Stimulated activated CD8-positive, alpha-beta memory T cell treated with anti-CD3 and anti-CD28 coated beads, Interleukin-4, amount 100 ng/mL, for 1 hour (primary cell): ENCODE data around the gene C4orf36.
"Not testable (repeated sequence)": the region's sequence is repeated elsewhere in the genome, so short reads cannot be mapped to it uniquely, and the experiment has no call there.

Experiments
- DNase-seq, 2 donors: peaks; one replicate each; pipeline ENCODE4 v3.0.0-alpha.2; 2020; ENCODE audit warnings: low read depth in 2 of 2, low spot score in 1 of 2

The C4orf36 gene

GRCh38 chr4:86917212-86918039 lies 25.2 kb upstream of the C4orf36 start:
- no peak for DNase-seq

GRCh38 chr4:86916392-86916791 lies 24.2 kb upstream of the C4orf36 start:
- DNase-seq = no peak

DNA sequence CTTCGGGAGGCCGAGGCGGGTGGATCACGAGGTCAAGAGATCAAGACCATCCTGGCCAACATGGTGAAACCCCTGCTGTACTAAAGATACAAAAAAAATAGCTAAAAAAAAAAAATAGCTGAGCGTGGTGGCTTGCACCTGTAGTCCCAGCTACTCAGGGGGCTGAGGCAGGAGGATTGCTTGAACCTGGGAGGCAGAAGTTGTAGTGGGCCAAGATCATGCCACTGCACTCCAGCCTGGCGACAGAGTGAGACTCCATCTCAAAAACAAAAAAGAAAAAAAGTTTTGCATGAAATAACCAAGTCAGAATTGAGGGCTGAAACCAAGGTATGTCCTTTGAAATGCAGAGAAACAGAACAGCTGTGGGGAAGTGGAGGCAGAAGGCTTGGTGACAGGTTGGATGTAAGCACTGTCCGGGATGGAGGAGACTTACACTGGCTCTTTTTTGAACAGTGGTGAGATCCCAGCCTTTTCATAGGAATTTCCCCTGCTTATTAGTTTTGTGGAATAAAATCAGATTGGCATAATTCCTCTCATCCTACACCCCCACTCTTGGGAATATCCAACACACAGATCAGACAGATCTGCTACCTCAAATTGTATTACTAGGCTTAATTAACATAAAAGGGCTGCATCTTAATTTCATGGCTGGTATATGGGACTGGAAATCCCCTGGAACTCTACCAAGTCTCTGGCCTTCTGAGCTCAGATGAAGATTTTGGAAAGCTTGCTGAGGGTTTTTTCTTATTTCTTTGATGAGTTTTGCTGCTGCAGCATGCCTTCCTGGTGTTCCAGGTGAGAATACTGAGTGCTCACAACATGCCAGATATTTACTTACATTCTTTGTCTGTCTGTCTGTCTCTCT lies 18.8 kb upstream of the C4orf36 start:
- no peak for DNase-seq

GRCh38 chr4:86910369-86910768 lies 18.1 kb upstream of the C4orf36 start:
- DNase-seq = no peak

- no peak for DNase-seq
These were observed 17.5 kb upstream of the C4orf36 start for GRCh38 chr4:86909546-86910295.

DNA sequence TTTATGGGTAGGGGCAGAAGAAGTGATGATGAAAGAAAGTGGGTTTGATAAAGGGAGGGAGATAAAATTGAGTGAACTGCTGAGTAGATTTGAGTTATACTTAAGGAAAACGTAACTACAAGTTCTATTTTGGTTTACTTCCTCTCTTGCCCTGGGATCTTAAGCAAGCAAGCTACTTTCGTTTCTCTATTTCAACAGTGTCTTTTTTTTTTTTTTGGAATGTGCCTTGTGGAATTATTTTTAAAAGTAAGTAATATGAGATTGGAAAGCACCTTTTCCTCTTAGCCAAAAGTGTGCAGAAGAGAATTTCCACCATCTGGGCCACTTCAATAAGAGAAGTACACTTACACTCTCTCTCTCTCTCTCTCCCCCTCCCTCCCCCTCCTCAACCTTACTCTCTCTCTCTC lies 16.0 kb upstream of the C4orf36 start:
- no peak for DNase-seq

DNA sequence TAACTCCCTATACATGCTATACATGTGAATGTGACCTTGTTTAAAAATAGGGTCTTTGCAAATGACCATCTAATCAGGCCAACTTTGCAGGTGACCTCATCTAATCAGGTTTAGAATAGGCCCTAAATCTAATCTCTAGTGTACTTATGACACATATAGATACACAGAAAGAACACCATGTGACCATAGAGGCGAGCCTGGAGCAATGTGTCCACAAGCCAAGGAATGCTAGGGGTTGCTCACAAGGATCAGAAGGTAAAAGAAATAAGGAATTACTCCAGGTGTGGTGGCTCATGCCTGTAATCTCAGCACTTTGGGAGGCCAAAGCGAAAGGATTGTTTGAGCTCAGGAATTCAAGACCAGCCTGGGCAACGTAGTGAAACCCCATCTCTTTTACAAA lies 9.6 kb upstream of the C4orf36 start:
- DNase-seq = no peak

DNA sequence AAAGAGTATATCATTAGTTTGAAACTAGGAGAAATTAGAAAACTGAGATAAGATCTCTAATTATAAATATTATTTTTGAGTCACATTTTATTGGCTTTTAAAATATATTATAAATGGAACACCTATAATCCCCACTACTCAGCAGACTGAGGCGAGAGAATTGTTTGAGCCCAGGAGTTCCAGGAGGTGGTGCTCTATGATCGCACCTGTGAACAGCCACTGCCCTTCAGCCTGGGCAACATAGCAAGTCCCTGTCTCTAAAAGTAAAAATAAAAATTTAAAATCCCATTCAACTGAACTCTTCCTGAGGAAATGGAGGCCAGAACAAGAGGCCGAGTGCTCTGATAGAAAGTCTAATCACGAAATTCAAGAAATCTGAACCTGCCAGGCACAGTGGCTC lies 6.3 kb upstream of the C4orf36 start:
- no peak for DNase-seq

GRCh38 chr4:86896596-86896995 lies 4.4 kb upstream of the C4orf36 start:
- DNase-seq = no peak

GRCh38 chr4:86895692-86896488 lies 3.7 kb upstream of the C4orf36 start:
- no peak for DNase-seq

DNA sequence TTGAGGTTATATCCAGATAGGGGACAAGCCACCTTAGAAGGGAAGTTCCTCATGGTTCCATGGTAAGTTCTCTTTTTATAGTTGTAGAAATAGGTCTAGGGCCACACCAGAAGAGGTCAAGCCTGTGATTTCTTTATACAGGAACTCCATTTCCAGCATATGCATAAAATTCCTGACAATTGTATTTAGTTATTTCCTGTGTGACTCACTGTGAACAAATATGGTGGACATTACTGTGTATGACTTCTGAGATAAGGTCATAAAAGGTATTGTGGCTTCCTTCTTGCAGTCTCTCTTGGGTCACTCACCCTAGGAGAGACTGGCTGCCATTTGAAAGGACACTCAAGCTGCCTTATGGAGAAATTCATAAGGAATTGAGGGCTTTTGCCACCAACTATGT lies 2.2 kb upstream of the C4orf36 start:
- DNase-seq = no peak

- no peak for DNase-seq
These were observed 914 bp upstream of the C4orf36 start for GRCh38 chr4:86893136-86893535.

DNA sequence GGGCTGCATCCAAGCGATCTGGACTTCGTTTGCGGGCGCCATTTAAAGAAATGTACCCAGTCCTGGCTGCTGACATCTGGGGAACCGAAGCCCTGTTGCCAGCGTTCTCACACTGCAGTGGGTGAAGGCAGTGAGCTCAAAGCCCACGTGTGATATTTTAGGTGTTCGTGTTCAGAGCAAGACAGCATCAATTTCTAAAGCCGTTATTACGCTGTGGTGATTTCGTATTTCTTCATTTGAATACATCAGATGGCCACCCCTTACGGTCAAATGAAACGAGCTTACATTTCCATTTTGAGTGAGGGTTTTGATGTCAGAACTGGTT lies 376 bp upstream of the C4orf36 start:
- no peak for DNase-seq

DNA sequence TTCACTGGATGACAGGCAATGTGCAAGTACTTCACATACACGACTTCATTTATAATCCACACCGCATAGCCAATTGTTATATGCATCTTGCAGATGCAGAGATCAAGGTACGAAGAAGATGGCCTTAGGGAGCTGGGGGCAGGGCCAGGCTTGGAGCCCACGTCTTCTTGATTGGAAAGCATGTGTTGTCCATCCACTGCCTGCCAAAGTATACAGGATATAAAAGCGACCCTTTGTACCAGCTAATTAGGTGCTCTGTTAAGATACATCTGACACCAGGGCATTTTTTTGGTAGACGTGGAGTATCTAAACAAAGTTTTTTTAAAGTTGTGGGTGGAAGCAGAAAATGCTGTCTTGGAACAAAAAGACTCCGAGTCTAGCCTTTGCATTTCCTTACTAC lies 1.4 kb downstream of the C4orf36 start:
- no peak for DNase-seq

DNA sequence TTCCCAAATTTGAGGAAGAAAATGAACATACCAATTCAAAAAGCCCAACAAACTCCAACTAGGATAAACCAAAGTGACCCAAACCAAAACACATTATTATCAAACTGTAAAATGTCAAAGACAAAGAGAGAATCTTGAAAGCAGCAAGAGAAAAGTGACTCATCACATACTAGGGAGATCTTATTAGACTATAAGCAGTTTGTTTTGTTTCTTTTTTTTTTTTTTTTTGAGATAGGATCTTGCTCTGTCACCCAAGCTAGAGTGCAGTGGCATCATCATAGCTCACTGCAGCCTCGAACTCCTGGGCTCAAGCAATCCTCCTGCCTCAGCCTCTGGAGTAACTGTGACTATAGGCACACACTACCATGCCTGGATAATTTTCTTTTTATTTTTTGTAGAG lies 12.6 kb downstream of the C4orf36 start:
- no peak for DNase-seq

GRCh38 chr4:86878640-86879039 lies 13.6 kb downstream of the C4orf36 start:
- DNase-seq = no peak

- no peak for DNase-seq
These were observed 15.1 kb downstream of the C4orf36 start for GRCh38 chr4:86876894-86877685.

- DNase-seq = not testable (repeated sequence)
These were observed 16.8 kb downstream of the C4orf36 start for GRCh38 chr4:86875436-86875835.

- DNase-seq = no peak
These were observed 20.1 kb downstream of the C4orf36 start for GRCh38 chr4:86872135-86872534.

- DNase-seq = no peak
These were observed 21.7 kb downstream of the C4orf36 start for GRCh38 chr4:86870442-86871069.
